Cerebellar cortex (tissue), 1 donor: Measurements from ENCODE around the gene COPE.

Experiments
- DNase-seq: peaks from one replicate; pipeline ENCODE4 v3.0.0-alpha.2; 2015; ENCODE audit warnings: low spot score

Gene COPE

DNA sequence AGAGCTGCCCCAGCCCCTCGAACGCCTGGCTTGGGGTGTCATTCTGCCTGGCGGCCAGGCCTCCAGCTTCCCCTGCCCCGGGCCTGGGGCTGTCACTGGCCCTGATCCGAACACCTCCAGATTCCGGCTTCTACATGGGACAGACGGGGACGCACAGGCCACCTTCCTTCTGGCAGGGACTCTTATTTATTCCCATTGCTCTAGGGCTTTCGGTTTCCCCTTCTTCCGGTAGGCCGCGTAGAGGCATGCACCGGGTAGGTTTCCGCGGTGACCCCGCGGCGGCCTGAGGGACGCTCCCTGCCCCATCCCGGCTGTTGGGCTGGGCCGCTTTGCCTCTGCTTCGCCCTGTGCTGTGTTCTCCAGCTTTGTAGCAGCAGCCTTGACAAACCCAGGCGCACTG lies 51.4 kb downstream of the COPE start:
- DNase-seq: no peak

DNA sequence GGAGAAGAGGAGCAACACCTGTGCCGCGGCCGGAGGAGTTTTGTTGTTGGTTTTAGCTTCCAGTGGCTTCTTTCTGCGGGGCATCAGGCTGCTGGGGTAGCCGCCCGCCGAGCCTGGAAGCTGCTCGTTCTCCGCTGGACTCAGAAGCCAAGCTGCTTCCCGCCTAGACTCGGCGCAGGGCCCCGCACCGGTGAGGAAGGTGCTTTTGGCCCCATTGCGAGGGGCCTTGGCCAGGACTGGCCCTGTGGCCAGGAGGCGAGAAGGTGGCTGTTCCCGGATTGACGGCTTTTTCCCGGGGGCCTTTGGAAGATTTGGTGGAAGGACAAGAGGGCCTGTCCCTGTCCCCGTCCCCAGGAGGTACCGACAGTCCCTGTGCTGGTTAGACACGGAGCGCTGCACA lies 52.0 kb downstream of the COPE start:
- DNase-seq: no peak

DNA sequence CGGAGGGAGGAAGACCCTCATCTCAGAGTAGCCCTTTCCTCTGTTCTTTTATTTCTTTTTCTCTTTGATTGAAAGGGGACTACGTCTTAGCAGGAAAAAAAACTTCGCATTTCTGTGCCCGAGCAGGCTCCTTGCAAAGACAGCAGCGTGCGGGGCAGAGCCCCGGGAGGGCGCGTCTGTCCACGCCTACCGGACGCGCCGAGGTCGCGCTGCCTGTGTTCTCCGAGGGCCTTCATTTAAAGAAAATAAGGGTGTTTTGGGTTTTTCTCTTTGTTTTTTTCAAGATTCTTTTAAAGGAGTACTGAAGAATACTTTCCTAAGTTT lies 52.4 kb downstream of the COPE start:
- DNase-seq: no peak

DNA sequence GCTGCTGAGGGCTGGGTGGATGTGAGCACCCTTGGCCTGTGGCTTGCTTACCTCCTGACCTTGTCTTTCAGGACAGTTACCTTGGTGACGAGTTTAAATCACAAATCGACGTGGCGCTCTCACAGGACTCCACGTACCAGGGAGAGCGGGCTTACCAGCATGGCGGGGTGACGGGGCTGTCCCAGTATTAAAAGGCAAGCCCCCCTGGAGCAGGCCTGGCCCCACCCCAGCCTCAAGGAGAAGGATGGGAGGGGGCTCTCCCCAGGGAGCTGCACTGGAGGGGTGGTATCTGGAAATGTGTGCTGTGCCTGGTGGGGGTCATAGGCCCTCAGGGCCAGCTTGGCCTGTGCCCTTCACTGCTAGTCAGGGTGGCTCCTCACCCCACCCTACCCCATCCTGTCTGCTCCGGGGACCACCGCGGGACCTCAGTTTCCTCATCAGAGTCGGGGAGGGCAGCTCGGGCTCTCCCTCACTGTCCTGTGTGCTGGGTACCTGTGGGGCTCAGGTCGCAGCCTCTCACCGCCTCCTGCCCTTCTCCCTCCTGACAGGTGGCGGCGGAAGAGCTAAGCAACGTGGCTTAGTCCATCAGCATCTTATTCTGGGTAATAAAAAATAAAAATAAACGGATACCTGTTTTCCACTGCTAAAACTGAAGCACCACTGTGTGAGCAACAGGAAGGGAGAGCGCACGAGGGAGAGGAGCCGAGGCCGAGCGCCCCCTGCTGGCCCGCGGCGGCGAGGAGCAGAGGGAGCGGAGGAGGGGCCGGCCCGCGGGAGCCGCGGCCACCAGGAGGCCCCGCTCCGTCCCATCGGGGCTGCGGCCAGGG lies 53.0 kb downstream of the COPE start:
- DNase-seq: peak; percentile 67

DNA sequence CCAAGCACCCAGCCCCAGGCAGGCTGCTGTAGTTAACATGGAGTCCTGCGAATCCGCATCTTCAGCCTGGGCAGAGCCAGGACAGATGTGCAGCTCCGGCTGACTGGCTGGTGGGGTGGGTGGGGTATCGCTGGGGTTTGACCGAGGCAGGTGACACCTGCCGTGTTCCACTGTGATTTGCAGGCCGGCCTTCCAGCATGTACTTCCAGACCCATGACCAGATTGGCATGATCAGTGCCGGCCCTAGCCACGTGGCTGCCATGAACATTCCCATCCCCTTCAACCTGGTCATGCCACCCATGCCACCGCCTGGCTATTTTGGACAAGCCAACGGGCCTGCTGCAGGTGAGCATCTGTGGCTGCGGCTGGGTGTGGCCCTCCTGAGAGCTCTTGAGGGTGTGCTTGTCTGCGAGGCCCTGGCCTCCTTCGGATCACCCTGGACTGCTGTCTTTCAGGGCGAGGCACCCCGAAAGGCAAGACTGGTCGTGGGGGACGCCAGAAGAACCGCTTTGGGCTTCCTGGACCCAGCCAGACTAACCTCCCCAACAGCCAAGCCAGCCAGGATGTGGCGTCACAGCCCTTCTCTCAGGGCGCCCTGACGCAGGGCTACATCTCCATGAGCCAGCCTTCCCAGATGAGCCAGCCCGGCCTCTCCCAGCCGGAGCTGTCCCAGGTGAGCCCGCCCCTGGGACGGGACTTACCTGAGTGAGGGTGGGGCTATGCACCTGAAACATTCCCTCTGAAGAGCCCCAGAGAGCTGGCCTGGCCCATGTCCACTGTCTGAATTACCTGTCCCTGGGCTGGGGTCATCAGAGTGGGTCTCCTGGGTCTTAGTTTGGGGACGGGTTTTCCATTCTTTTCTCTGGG lies 53.8 kb downstream of the COPE start:
- DNase-seq: no peak

GRCh38 chr19:18863843-18864362 lies 55.3 kb downstream of the COPE start:
- no peak for DNase-seq

- DNase-seq: no peak
These were observed 56.0 kb downstream of the COPE start for GRCh38 chr19:18862976-18863842.

DNA sequence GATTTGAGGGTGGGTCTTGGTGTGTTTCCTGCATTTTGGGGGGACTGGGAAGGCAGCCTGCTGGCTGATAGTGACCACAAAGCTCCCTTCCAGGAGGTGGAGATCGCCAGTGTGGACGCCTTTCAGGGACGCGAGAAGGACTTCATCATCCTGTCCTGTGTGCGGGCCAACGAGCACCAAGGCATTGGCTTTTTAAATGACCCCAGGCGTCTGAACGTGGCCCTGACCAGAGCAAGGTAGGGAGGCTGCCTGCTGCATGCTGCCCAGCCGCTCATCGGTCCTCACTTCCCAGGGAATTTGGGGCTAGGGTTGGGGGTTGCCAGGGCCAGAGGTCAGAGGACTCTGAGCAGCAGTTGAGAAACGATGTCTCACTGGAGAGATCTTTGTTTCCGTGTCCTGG lies 57.3 kb downstream of the COPE start:
- DNase-seq: no peak

DNA sequence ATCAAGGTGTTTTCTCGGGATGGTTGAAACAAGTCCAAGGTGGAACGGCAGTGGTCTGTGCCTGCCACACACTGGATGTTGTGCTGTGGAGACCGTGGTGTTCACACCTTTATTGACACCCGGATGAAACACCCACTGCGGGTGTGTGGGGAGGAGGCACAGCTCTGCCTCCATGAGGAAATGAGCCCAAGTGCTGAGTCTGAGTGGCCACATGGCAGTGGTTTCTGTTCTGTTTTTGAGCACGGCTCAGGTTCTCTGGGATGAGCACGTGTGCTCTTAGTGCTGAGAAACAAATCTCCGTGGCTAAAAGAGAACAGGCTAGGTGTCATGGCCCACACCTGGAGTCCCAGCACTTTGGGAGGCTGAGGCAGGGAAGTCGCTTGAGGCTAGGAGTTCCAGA lies 58.0 kb downstream of the COPE start:
- no peak for DNase-seq

GRCh38 chr19:18860725-18861124 lies 58.5 kb downstream of the COPE start:
- DNase-seq: no peak

- DNase-seq: no peak
These were observed 58.9 kb downstream of the COPE start for GRCh38 chr19:18860302-18860700.

DNA sequence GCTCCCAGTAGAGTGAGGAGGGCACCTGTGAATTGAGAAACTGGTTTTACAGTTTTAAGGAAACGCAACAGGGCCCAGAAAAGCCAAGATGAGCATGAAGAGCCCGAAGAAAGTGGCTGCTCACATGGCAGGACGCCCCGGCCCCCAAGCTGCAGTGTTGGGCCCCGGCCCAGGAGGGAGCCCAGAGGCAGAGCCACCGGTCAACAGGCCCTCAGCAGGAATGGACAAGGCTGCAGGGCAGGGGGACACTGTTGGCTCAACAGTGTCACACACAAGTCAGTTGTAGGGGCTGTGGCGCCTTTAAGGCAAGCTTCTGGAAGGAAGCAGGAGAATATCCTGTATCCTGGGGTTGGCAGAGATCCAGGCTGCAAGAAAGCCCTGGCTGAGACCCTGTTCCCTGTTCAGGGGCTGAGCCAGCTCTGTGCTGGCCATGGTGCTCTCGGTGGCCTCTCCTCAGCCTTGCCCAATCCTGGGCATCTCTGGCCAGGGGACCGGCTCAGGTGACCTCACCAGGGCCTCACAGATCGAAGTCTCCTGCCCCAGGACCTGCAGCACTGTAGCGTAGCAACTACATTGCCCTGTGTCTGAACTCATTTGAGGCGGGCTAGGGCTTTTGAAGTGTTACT lies 59.4 kb downstream of the COPE start:
- DNase-seq: peak; percentile 68

- DNase-seq: no peak
These were observed 60.1 kb downstream of the COPE start for GRCh38 chr19:18858906-18859646.

DNA sequence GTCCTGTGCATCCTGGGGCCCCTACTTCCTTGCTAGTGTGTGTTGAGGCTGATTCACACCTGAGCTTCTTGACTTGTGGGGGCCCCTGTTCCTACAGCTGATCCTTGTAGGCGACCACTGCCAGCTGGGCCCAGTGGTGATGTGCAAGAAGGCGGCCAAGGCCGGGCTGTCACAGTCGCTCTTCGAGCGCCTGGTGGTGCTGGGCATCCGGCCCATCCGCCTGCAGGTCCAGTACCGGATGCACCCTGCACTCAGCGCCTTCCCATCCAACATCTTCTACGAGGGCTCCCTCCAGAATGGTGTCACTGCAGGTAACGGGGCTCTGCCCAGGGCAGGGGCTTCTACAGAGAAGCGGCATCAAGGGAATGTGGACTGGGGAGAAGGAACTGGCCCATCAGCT lies 62.0 kb downstream of the COPE start:
- no peak for DNase-seq

DNA sequence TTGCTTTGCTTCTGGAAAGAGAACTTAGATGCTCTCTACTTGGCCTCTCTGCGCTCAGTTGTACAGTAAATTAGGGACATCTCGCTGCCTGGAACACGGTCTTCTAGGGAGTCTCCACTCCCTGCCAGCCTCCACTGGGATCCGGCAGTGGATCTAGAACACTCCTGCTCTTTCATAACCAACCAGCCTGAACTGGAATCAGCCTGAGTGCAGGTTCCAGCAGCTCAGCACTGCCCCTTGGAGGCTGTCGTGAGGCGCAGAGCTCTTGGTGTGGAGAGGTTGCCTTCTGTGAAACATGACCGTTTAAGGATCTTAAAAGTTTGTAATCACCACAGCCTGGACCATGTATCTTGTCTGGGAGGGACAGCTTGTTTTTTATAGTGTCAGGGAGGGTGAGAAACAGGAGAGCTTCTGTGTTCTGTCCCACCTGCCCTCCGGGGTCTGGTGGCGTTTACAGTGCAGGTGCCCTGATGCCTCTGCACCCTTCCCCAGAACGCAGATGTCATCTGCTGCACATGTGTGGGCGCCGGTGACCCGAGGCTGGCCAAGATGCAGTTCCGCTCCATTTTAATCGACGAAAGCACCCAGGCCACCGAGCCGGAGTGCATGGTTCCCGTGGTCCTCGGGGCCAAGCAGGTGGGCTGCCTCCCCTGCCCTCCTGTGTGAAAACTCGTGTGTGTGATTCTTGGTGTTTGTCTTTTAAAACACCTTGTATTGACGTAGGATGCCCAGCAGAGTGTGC lies 62.6 kb downstream of the COPE start:
- peak; percentile 92 for DNase-seq

DNA sequence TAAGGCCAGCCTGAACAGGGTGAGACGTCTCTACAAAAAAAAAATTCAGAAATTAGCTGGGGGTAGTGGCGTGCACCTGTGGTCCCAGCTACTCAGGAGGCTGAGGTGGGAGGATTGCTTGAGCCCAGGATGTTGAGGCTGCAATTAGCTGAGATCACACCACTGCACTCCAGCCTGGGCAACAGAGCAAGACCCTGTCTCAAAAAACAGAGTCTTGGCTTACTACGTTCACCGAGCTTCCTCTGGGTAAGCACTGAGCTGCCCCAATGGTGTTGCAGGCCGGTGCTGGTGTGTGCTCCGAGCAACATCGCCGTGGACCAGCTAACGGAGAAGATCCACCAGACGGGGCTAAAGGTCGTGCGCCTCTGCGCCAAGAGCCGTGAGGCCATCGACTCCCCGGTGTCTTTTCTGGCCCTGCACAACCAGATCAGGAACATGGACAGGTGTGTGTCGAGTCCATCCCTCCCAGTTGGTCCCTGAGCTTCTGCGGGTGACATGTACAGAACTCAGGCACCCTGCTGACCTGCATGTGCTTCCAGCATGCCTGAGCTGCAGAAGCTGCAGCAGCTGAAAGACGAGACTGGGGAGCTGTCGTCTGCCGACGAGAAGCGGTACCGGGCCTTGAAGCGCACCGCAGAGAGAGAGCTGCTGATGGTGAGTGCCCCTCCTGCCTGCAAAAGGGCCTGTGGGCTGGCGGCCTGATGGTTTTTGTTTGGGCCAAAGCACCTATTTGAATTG lies 63.4 kb downstream of the COPE start:
- no peak for DNase-seq

DNA sequence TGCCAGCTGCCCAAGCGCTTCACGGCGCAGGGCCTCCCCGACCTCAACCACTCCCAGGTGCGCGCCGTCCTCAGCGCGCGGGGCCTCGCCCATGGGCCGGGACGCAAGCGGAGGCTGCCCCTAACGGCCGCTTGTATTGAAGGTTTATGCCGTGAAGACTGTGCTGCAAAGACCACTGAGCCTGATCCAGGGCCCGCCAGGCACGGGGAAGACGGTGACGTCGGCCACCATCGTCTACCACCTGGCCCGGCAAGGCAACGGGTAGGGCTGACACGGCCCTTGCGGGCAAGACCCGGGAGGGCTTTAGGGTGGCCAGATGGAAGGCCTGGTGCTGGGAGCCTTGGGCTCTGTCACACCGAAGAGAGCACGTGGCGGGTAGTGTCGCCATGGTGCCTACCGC lies 64.2 kb downstream of the COPE start:
- no peak for DNase-seq

DNA sequence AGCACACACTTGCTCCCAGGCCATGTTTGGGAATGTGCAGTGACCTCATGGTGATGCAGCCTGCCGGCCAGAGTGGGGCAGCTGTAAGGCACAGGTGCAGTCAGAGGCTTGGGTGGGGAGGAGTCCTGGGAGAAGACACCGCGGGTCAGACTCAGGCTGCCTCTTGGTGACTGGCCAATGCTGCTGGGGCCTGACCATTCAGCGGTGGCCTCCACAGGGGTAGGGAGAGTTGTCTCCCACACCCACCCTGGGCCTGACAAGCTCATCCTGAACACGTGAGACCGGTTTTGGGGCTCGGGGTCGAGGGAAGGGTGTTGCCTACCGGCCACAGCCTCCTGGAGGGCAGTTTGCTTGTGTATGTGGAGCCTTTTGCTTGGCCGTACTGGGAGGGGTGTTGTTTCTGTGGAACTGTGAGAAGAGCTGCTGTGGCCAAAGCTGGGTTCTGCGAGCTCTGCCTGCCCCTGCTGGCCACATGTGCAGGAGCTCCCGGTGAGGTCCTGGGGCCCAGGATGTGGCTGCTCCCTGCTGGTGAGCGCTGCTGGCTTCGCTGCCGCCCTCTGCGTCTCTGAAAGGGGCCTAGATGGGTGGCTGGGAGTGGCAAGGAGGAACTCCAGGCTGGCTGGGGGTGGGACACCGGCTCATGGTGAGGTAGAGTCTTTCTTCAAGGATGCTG lies 65.3 kb downstream of the COPE start:
- no peak for DNase-seq

DNA sequence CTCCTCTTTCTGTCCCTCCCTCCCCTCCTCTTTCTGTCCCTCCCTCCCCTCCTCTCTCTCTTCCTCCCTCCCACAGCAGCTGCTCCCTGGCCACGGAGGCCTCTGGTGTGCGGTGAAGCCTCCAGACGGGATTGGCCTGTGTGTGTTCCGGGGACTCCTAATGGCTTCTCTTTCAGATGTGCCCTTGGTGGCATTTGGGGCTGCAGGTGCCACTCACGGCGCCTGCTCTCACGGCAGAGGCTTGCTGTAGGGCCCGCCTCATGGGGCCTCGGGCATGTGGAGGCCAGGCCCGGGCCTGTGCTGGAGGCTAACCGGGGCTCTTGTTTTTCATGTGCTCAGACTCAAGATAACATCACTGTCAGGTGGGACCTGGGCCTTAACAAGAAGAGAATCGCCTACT lies 66.5 kb downstream of the COPE start:
- no peak for DNase-seq
